HG02763 (cell line): Measurements from ENCODE around the gene CADM4.
"Not testable (repeated sequence)": the region's sequence is repeated elsewhere in the genome, so short reads cannot be mapped to it uniquely, and the experiment has no call there.

ENCODE experiments used
- ATAC-seq: cut with Tn5 transposase; IDR thresholded peaks from one replicate; pipeline ENCODE4 v1.9.1; 2021; ENCODE audit warnings: mild to moderate bottlenecking, moderate library complexity; ENCODE audit not compliant: unreplicated experiment

The CADM4 gene

GRCh38 chr19:43664018-43664417 lies 24.4 kb upstream of the CADM4 start:
- ATAC-seq: no peak

- ATAC-seq: no peak
Measured at GRCh38 chr19:43662487-43662886, 22.8 kb upstream of the CADM4 start.

- no peak for ATAC-seq
Measured at GRCh38 chr19:43660971-43661360, 21.3 kb upstream of the CADM4 start.

- ATAC-seq: no peak
Measured at GRCh38 chr19:43660301-43660970, 20.8 kb upstream of the CADM4 start.

GRCh38 chr19:43658494-43658893 lies 18.8 kb upstream of the CADM4 start:
- no peak for ATAC-seq

GRCh38 chr19:43658001-43658400 lies 18.4 kb upstream of the CADM4 start:
- ATAC-seq: no peak

- no peak for ATAC-seq
Measured at GRCh38 chr19:43656436-43656835, 16.8 kb upstream of the CADM4 start.

- ATAC-seq: no peak
Measured at GRCh38 chr19:43652546-43652874, 12.9 kb upstream of the CADM4 start.

- no peak for ATAC-seq
Measured at GRCh38 chr19:43651758-43652545, 12.3 kb upstream of the CADM4 start.

GRCh38 chr19:43650276-43650675 lies 10.6 kb upstream of the CADM4 start:
- not testable (repeated sequence) for ATAC-seq

- no peak for ATAC-seq
Measured at GRCh38 chr19:43649514-43649913, 9.9 kb upstream of the CADM4 start.

- no peak for ATAC-seq
Measured at GRCh38 chr19:43648633-43649032, 9.0 kb upstream of the CADM4 start.

- no peak for ATAC-seq
Measured at GRCh38 chr19:43644181-43644580, 4.5 kb upstream of the CADM4 start.

GRCh38 chr19:43643326-43643725 lies 3.7 kb upstream of the CADM4 start:
- ATAC-seq: no peak

GRCh38 chr19:43642531-43642930 lies 2.9 kb upstream of the CADM4 start:
- ATAC-seq: no peak

GRCh38 chr19:43641333-43641732 lies 1.7 kb upstream of the CADM4 start:
- no peak for ATAC-seq

GRCh38 chr19:43640424-43640757 lies 741 bp upstream of the CADM4 start:
- no peak for ATAC-seq

- ATAC-seq: no peak
Measured at GRCh38 chr19:43638995-43639518, 593 bp downstream of the CADM4 start.

- no peak for ATAC-seq
Measured at GRCh38 chr19:43638214-43638994, 1.2 kb downstream of the CADM4 start.

- ATAC-seq: no peak
Measured at GRCh38 chr19:43636121-43636683, 3.4 kb downstream of the CADM4 start.

- ATAC-seq: not testable (repeated sequence)
Measured at GRCh38 chr19:43635561-43635940, 4.1 kb downstream of the CADM4 start.
